NK-92 treated with Interleukin-12 subunit alpha and Interleukin-12 subunit beta, amount 100 ng/mL, for 24 hours (cell line): Measurements from ENCODE around the gene BCR.

Source experiments
- DNase-seq: peaks from one replicate; lab custom pipeline; 2025; lab: John Stamatoyannopoulos, UW

The BCR gene

GRCh38 chr22:23231471-23232093 is 51.3 kb downstream of the BCR start:
- no peak for DNase-seq

GRCh38 chr22:23232094-23232905 is 52.0 kb downstream of the BCR start:
- no peak for DNase-seq

DNA sequence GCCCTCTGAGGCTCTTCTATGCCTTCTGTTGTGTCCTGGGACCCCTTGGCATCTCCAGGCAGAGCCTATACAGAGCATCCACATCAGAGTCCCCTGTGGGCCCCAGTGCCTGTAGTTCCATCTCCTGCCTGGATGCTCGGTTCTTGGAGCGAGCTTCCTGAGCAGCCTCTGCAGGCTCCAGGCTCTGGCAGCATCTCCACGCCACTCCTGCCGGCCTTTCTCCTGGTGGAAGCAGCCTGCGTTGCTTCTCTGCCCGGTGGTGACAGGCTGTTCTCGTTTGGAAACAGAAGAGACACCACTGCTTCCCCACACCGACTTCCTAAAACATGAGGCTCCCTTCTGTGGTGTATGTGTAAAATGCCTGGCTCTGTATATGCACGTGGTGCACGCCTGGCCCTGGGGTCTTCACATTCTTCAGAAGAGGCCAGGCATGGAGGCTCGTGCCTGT is 52.8 kb downstream of the BCR start:
- DNase-seq, result no peak

DNA sequence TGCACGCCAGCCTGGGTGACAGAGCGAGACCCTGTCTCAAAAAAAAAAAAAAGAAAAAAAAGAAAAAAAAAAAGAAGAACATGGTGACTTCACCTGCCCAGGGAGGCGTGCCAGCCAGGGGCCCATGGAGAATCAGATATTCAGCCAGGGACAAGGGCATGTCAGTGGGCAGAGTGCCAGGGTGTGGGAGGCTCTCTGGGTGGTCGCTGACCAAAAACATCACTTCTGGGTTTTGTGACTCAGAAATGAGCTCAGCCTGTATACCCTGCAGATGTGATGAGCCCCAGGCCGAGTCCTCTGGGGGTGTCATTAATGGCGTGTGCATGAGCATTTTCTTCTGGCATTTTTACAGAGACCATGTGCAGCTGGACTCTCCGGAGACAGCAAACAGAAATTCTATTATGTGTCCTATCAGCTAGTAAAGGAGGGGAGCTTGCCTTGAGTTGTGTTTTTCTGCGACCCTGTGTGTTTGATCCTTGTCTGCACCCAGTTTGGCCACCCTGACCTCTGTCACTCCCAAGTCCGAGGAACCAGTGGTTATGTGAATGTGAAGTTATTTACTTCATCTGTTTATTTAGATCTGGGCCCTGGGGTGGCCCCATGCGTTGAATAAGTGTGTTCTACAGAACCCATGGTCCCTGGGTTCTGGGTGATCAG is 53.6 kb downstream of the BCR start:
- DNase-seq, result no peak

DNA sequence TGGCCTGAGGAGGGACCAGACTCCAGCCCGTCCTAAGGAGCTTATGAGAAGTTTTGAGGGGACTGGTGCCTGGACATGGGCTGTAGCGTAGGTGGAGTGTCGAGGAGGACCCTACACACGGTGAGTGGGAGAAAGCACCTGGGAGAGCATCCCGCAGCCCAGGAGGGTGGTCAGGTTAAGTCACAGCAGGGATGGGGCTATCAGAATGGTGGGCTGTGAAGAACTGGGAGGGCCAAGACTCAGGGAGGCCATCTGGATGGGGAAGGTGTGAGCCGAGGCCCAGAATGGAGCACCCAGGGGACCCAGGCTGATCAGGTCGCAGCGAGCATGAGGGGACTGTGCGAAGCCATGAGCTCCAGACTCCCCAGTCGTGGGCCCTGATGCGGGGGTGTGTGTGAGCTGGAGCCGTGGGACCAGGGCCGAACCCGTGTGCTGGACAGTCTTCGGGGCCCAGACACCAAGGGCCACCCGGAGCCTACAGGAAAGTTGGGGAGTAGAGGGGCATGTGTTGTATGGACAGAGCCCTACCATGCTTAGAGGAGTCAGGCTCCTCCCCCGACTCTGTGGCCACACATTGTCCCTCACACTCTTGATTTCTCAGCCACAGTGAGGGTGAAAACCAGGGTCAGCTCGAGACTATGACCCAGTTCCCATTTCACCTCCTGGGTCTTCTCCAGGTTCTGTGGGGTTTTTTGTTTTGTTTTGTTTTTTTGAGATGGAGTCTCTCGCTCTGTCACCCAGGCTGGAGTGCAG is 54.3 kb downstream of the BCR start:
- no peak for DNase-seq

GRCh38 chr22:23235425-23235824 is 55.1 kb downstream of the BCR start:
- no peak for DNase-seq

GRCh38 chr22:23236026-23236425 is 55.7 kb downstream of the BCR start:
- no peak for DNase-seq

GRCh38 chr22:23236440-23237184 is 56.3 kb downstream of the BCR start:
- DNase-seq, result no peak

- DNase-seq, result no peak
Observed at GRCh38 chr22:23237201-23237798, 57.0 kb downstream of the BCR start.

DNA sequence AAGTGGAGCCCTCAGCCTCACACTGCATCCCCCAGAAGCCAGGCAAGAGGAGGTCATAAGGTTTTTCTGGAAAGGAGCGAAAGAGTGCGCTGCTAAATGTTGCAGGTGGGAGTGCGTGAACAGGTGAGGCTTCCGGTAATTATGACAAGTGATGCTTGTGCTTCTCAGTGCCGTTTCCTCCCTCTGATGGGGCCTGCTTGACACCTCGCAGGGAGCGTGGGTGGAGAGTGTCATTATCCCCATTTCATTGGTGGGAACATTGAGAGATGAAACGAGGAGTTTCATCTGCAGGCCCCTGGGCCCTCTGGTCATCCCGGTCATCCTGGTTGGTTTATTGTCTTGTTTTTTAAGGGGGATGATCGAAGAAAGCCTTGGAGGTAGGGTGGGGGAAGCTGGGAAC is 57.5 kb downstream of the BCR start:
- DNase-seq, result no peak

DNA sequence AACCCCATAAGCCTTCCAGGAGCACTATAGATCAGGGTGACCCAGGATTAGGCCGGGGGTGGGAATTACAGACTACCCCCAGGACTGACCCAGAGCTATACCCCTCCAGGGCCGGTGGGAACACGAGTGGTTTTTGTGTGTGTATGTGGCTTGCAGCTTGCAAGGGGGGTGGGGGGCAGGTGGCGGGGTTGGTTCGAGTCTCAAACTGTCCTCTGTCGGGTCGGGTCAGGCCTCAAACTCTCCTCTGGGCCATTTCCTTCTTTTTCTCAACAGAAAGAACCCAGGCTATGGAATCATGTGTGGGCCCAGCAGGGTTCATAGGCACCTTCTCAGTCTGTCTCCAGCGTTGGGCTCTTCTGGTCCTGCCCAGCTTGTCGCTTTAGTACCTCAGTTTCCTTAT is 58.4 kb downstream of the BCR start:
- DNase-seq, result no peak

- no peak for DNase-seq
Observed at GRCh38 chr22:23239429-23239828, 59.1 kb downstream of the BCR start.

GRCh38 chr22:23240639-23241389 is 60.5 kb downstream of the BCR start:
- DNase-seq, result no peak

DNA sequence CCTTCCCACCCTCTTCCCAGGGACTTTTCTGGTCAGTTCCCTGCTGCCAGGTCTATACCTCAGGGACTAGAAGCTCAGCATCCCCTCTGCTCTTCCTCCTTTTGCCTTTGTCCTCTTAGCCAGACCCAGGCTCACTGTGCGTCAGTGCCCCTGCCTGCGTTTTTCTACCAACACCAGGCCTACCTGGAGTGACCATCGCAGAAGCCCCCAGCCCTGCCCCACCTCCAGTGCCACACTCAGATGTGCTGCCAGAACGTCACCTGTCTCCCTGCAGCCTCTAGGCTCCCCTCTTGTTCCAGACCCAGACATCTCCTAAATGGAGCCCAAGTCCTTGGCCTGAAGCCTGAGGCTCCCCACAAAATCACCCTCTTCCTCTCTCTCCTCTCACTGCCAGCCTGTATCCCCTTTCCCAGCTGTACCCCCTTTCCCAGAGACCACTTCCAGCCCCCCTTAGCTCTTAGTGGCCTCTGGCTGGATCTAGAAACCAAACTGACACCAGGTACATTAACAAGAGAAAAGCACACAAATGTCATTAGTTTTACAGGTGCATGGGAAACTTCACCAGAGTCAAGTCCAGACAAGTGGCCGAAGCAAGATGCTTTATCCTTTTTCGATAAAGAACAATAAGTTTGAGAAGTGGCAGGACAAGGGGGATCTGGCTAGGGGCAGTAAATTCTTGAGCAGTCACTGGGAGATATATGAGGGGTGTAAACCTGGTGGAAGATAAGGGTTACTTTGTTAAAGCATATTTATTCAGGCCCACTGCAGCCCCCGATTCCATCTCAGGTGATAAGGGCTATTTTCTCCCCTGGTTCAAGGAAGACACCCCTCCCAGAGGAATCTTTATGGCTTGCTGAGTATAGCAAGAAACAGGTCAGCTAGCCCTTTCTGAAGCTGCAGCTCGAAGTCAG is 61.5 kb downstream of the BCR start:
- no peak for DNase-seq

DNA sequence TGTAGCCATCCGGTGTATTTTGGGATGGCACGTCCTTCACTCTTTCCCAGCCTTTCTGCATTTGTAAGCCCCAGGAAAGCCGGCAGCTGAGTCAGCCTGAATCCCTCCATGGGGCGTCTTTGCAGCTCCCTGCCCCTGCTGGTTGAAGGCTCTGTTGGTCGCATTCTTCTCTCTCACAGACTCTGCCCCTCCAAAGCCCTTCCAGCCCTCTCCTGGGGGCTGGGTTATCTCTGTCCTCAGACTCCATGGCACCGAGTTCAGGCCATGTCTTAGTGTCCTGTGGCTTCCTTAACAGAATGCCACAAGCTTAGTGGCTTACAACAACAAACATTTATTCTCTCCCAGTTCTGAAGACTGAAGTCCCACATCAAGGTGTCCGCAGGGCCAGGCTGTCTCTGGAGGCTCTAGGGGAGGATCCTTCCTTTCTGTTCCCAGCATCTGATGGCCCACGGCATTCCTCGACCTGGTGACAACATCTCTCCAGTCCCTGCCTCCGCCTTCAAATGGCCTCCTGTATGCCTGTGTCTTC is 62.2 kb downstream of the BCR start:
- no peak for DNase-seq

DNA sequence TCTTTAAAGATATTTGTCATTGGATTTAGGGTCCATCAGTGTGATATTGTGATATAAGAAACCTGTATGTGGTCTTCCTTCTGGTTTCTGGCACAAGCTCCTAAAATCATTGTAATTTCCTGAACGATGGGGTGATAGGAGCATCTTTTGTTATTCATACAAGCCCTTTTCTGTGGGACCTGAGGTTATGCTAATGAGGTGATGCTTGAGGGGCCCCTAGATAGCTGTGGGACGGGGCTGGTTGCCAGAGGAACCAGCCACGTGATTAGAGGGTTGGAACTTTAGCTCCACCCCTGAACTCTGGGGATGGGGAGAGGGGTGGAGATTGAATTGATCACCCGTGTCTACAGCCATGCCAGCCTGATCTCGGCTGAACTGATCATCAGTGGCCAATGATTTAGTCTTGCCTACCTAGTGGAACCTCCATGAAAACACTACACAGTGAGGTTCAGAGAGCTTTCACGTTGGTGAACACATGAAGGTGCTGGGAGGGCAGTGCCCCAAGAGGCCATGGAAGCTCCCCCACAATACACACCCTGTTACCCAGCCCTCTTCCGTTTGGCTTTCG is 62.8 kb downstream of the BCR start:
- no peak for DNase-seq

- no peak for DNase-seq
Observed at GRCh38 chr22:23243859-23244689, 63.8 kb downstream of the BCR start.

GRCh38 chr22:23244690-23245044 is 64.4 kb downstream of the BCR start:
- DNase-seq, result no peak
